ENCODE measurements around the gene B4GALT5.
"Not testable (repeated sequence)": the region's sequence is repeated elsewhere in the genome, so short reads cannot be mapped to it uniquely, and the experiment has no call there.

The B4GALT5 gene, protein sequence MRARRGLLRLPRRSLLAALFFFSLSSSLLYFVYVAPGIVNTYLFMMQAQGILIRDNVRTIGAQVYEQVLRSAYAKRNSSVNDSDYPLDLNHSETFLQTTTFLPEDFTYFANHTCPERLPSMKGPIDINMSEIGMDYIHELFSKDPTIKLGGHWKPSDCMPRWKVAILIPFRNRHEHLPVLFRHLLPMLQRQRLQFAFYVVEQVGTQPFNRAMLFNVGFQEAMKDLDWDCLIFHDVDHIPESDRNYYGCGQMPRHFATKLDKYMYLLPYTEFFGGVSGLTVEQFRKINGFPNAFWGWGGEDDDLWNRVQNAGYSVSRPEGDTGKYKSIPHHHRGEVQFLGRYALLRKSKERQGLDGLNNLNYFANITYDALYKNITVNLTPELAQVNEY
- 4.8 to 127 (median 13.4) reads per million in 3 experiments for total RNA-seq

DNA sequence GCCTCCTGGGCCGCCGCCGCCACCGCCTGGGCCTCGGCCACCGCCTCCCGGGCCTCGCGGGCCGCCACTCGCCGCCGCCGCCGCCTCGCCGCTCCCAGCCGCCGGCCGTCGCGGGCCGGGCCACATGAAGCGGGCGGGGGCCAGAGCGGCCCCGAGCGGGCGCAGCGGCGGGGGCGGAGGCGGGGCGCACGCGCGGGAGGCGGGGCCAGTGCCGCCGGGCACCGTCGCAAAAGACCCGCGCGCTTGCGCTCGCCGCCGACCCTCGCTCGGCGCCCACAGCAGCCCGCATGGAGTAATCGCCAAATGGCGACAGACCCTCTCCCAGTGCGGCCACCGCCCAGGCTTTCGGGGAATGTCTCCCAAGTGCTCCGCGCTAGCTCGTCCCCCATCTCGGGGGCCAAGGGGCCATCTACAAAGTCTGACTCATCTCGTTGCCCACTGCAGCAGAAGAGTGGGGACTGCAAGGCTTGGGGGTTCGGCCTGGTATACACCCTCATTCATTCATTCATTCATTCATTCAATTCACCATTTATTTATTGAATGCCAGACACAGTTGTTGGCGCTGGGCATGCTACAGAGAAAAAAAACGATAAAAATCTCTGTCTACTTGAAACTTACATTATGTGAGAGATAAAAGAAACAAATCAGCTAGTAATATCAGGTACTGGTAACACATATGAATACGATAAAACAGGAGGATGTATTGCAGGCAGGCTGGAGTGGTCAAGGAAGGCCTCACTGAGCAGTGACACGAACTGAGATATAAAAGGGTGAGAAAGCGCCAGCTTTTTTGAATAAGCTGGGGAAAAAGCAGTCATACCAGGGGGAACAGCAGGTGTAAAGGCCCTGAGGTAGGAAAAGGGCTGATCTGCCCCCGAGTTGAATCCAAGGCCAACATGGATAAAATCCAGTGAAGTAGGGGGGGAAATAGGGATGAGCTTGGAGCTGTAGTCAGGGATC, at the start of gene B4GALT5:
B4GALT5 (minus strand) TSS at position 126 of the 960 bp plus-strand sequence. CDS start 188 bp downstream, outside the sequence.
- peak; percentile 56 for DNase-seq

DNA sequence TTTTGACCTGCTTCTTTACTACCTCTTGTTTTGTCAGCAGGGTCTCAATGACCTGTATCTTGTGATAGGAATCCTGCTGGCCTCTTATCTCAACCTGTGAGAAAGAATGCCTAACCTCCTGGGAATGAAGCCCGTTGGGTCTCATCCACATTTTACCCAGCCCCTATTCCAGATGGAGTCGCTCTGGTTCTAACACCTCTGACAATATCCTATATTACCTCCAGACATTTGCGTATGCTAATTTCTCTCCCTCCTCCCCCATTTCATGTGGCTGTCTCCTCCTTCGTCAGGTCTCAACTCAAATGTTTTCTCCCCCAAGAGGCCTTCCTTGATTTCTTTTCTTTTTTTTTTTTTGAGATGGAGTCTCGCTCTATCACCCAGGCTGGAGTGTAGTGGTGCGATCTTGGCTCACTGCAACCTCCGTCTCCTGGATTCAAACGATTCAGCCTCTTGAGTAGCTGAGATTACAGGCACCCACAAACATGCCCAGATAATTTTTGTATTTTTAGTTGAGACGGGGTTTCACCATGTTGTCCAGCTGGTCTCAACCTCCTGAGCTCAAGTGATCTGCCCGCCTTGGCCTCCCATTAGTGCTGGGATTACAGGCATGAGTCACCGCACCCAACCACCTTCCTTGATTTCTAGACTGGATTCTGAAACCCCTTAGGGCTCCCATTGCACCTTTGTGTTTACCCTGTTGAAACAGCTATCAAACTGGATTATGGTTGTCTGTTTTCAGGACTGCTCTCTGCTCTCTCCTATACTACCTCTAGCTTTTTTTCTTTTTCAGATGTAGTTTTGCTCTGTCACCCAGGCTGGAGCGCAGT, 49.5 kb upstream of the B4GALT5 start:
- DNase-seq = no peak

DNA sequence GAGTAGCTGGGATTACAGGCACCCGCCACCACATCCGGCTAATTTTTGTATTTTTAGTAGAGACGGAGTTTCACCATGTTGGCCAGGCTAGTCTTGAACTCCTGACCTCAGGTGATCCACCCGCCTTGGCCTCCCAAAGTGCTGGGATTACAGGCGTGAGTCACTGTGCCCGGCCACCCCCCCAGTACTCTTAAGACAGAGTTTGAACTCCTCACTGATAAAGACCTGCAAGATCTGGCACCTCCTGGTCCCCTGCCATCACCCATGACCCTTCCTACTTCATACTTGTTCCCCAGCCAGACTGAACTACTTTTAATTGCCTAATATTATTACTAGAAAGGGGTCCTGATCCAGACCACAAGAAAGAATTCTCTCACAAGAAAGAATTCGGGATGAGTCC, 48.2 kb upstream of the B4GALT5 start:
- not testable (repeated sequence) for DNase-seq

DNA sequence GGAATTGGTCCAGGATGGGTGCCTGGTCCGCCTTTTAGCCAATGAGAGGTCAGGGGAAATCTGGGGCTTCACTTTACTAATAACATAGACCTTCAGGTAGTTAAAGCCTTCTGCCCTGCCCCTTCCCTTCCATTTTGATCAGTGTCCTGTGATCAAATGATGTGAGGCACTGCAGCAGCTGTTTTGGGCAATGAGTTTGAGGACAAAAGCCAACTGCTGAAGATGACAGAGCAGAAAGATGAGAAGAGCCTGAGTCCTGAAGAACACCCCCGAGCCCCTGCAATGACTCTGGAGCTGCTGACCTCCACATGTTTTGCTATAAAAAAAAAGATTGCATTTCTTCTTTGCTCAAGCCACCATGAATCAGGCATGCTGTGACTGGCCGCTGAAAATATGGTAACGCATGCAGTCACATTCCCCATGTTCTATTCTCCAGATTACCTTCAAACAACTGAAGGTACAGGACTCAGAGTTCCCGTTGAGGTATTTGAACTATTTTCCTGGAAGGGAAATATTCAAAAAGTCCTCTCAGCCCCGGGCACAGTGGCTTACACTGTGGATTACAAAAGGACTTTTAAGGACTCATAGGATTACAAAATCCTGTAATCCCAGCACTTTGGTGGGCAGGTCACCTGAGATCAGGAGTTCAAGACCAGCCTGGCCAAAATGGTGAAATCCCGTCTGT, 45.7 kb upstream of the B4GALT5 start:
- no peak for DNase-seq

DNA sequence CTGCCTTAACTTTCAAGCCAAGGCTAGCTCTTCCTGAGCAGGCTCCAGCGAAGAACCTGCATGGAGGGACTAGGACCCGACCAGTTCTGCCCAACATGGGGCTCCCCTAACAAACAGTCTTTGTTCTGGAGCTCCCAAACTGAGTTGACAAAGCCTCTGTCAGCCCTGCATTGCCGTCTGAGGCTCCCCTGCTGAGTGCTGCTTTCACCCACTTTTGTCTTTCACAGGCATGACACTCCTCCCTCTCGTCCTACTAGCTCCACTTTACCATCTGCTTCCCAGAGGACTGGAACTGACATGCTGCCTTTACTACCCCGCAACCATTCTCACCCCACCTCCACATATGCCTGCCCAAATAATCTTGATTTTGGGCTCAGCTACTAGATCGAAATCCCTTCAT, 45.1 kb upstream of the B4GALT5 start:
- no peak for DNase-seq

DNA sequence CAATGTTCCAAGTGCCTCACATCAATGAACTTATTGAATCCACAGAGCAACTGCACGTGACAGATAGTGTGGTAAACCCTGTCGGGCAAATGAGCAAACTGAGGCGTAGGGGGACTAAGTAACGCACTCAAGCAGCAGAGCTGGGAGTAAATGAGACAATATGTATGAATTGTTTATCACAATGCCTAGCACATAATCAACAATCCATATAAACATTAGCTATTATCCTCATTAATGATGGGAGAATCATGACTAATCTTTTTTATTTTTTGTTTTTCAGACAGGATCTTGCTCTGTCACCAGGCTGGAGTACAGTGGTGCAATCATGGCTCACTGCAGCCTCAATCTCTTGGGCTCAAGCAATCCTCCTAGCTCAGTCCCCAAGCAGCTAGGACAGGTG, 43.9 kb upstream of the B4GALT5 start:
- DNase-seq = no peak

DNA sequence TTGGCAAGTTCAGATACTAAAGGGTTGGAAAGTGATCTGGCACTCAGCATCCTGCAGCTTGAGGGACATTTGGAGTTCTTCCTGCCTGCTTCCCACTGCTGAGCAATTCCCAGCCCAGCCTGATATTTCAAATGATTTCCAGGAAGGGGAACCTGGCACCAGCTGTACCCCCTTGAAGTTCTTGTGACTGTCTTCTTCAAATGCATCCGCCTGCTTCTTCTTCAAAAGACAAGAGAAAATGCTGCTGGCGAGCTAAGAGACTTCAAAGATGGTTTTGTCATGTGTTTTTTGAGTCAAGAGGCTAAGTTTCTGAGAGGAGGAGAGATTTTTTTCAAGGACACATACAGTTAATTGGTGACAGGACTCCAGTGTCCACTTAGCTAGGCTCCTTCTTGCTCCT, 42.6 kb upstream of the B4GALT5 start:
- no peak for DNase-seq

DNA sequence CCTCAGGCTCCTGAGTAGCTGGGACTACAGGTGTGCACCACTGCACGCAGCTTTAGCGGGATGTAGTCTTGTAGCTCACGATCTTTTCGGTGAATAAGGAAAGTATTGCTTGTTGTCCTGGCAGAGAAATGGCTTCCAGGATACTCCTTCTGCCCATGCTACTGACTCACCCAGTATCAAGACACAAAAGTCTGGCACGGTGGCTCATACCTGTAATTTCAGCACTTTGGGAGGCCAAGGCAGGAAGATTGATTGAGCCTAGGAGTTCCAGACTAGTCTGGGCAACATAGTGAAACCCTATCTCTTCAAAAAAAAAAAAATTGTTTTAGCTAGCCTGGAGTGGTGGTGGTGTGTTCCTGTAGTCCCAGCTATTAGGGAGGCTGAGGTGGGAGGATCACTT, 40.9 kb upstream of the B4GALT5 start:
- no peak for DNase-seq

DNA sequence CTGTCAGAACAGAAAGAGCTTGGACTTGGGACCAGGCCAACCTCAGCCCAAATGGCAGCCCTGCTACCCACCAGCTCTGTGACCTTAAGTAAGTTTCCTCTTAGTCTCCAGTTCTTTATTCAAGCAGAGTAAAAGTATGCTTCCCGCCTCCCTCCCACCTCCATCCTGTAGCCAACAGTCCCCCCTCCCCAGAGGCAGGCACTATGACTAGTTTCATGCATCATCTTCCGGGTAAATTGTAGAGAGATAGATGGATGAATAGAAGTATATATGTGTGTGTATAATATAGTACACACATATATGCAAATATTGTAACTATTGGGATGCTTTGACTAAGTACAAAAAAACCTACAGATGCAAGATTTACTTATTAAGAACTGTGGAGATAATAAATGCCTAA, 39.5 kb upstream of the B4GALT5 start:
- no peak for DNase-seq

DNA sequence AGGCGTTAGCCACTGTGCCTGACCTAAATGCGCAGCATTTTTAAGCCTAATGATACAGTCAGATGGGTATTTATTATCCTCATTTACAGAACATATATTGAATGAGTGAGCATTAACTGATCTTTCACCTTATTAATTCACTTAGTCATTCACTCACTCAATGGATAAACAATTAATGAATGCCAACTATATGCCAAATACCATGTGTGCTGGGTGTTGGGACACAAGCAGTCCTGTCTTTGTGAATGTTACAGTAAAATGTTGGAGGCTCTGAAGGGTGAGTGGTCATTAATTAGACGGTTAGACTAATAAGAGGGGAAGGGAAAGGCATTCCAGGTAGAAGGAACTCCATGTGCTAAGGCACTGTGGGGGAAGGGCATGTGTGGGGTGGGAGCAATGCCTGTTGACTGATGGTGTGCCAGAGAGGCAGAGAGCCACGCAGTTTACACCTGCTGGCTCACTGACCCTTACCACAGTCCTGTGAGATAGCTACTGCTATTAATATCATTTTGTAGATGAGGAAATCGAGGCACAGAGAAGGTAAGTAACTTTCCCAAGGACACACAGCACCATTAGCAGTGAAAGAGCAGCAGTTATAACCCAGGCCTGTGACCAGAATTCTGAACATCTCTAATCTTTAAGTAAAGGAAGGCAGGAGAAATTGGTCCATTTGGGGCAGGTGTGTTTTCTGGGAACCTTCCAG, 38.7 kb upstream of the B4GALT5 start:
- no peak for DNase-seq

DNA sequence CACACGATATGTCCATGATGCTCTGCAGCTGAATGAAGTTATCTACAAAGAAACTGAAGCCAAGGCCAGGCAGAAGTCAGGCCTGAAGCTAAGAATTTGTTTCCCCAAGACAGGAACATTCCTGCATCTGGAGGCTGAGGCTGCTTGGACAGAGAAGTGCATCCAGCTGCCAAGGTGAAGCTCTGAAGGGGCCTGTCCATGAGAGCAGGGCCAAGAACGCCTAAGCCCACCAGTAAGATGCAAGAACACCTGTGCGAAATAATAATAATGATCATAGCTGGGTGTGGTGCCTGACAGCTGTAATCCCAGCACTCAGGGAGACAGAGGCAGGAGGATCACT, 37.7 kb upstream of the B4GALT5 start:
- no peak for DNase-seq

DNA sequence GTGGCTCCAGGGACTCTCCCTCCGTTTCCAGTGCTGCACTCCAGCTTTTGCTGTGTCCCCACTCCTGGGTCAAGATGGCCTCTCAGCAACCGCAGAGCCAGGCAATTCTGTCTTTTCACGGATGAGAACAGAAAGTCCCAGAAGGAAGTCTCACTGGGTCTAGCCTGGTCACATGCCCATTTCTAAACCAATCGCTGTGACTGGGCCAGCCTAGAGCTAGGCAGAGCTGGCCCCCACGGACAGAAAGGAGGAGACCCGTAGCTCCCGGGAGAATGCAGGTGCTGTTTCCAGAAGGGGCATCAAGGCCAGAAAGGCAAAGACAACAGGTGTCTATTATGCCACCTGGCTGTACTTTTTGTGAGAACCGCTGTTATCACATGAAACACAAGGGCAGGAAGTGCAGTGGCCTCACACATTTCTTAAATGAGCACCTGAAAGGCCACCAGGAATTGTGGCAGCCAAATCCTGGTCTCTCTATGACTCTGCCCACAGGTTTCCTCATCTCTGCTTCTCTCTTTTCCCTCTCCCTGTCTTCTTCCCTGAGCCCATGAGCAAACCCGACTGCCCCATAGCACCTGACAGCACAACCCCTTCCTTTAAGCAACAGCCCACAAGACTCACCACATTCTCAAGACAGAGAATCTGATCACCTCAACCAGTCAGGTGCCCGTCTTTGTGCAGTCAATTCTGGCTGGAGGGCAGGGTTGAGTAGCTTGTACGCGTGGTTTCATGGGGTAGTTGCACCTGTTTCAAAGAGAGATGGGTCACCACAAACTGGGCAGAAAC, 37.1 kb upstream of the B4GALT5 start:
- DNase-seq = no peak

DNA sequence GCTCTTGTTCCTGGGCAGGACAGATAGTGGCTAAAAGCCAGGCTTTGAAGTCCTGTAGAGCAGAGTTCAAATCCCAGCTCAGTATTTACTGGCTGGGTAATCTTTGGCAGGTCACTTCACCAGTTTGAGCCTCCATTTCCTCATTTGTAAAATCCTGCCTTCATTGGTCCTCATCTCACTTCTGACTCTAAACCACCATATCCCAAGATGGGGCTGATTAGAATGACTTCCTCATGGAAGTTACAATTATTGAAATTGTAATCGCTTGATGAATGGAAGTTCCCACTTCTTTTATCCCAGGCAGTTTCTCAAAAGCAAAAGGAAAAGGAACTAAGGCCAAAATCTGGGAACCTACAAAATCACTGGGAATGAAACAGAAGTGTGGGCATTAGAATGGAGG, 35.9 kb upstream of the B4GALT5 start:
- DNase-seq = no peak

DNA sequence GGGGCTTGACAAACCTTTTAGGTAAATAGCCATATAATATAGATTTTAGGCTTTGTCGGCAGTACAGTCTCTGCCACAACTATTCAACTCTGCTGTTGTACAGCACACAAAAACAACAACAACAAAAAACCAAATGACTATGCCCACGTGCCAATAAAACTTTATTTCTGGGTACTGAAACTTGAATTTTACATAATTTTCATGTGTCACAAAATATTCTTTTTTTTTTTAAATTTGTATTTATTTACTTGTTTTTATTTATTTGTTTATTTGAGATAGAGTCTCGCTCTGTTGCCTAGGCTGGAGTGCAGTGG, 34.8 kb upstream of the B4GALT5 start:
- no peak for DNase-seq

DNA sequence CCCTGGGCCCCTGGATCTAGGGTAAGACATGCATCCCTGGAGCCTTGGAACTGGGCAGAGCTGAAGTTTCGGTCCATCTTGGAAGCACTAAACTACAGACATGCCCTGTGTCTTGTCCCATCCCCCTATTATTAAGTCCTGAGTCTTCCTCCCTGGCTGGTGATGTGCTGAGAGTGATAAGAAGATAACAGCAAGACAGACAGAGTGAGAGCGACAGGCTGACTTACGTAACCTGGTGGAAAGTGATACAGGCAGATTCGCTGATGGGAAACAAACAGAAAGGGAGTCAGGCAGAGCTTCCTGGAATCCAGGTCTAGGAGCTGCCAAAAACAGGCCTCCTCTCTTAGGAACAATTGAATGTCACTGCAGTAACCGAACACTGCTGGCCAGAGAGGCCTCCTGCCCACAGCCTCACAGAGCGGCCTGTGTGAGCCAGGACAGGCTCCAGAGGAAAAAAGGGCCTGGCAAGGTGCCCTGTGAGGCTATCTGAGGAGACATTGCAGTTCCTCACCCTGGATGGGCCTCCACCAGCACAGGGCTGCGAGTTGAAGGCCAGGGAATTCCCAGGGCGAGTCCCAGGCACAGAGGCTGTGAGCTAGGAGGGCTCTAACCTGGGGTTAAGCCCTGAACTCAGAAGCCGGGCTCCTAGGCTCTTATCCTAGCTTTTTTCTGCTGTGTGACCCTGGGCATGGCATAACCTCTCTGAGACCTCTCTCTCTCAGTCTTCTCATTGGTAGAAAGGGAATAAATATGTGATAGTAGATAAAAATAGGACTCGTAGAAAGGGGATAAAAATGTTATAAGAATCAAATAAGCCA, 34.2 kb upstream of the B4GALT5 start:
- no peak for DNase-seq

DNA sequence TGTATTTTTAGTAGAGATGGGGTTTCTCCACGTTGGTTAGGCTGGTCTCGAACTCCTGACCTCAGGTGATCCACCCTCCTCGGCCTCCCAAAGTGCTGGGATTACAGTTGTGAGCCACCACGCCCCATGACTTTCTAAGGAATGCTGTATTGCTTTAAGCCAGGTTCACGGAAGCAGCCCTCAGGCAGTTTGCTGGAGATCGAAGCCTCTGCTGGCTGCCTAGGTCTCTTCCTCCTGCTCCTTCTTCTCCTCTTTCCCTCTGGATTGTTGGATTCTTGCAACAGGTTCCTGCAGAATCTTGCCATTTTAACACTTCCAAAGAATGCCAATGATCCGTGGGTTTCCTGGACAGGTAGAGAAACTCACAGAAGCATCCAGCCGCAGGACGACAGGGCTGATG, 29.3 kb upstream of the B4GALT5 start:
- DNase-seq = no peak

DNA sequence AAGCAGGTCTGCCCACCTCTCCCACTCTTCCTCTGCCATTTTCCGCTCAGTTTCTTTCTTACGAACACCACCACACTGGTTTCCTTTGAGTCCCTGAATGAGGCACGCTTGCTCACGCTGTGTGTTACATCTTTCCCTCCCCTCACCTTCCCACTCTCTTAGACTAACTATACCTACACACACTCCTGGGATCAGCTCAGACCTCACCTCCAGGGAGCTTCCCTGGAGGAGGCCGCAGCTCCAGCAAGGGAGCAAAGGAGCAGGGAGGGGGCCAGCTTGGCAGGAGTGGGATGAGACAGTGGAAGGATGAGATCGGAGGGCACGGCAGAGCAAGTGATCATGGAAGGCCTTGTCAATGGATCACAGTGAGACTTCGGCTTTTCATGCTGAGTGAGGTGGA, 28.3 kb upstream of the B4GALT5 start:
- no peak for DNase-seq

DNA sequence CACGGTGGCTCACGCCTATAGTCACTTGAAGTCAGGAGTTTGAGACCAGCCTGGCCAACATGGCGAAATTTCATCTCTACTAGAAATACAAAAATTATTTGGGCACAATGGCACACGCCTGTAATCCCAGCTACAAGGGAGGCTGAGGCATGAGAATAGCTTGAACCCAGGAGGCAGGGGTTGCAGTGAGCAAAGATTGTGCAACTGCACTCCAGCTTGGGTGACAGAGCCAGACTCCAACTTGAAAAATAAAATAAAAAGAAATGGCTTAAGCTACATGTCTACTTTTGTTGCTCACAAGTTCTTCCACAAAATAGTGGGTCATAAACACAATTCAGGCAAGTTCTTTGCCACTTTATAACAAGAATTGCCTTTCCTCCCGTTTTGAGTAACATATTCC, 27.1 kb upstream of the B4GALT5 start:
- DNase-seq = no peak

DNA sequence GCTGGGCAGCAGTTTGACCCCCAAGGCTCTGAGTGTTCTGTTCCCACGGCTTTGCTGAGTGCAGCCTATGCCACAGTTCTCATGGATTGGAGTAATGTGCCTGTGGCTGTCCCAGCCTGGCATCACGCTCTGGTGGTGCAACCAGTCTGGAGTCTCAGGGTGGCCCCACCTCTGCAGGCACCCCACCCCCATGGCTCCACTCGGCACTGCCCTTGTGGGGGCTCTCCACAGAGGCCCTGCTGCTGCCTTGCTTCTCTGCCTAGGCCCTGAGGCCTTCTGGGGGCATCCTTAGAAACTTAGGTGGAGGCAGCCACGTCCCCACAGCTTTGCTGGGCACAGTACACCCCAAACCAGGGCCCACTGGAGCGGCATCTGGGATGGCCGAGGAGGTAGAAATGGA, 25.4 kb upstream of the B4GALT5 start:
- DNase-seq = no peak

DNA sequence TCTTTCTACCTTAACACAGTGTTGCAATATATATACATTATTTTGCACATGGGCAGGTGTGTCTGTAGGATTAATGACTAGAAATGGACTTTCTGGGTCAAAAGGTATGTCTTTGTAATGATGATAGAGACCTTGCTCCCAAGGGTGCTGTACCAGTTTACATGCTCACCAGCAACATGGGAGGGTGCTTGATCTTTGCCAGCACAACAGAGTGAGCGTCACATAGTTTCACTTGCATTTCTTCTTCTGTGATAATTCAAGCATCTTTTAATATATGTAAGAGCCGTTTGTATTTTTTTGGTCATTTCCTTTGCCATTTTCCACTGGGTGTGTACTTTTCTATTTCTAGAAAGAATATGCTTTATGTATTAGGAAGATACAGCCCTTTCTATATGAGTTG, 23.6 kb upstream of the B4GALT5 start:
- DNase-seq = no peak
